ENCODE data around the gene PNMA5.

- TF ChIP-seq CTCF (IDR thresholded peaks at IDR 0.05; ENCODE audit: control extremely low read depth in 1 of 3, insufficient read depth in 1 of 3, low read depth in 1 of 3, low read length in 3 of 3): no peak
- no peak for TF ChIP-seq EZH2 (IDR thresholded peaks at IDR 0.05; ENCODE audit: low read depth, low read length, severe bottlenecking)
- no peak for TF ChIP-seq TEAD4 (IDR thresholded peaks at IDR 0.05; ENCODE audit: low read depth, low read length)
- TF ChIP-seq ZNF274 (IDR thresholded peaks at IDR 0.05; ENCODE audit: borderline replicate concordance, extremely low read depth, low read length): no peak
- no peak for TF ChIP-seq SUZ12 (IDR thresholded peaks at IDR 0.05; ENCODE audit: low read length)
- no peak for TF ChIP-seq POLR2AphosphoS5 (IDR thresholded peaks at IDR 0.05; ENCODE audit: low read depth, low read length)
- no peak for TF ChIP-seq EGR1 (IDR thresholded peaks at IDR 0.05; ENCODE audit: borderline replicate concordance, low read depth, low read length)
- no peak for TF ChIP-seq RAD21 (IDR thresholded peaks at IDR 0.05 in 1 of 2, conservative IDR thresholded peaks at IDR 0.05 in 1 of 2; ENCODE audit: low read depth in 2 of 2, low read length in 2 of 2)
- no peak for TF ChIP-seq HDAC2 (IDR thresholded peaks at IDR 0.05; ENCODE audit: borderline replicate concordance in 1 of 2, low read depth in 2 of 2, low read length in 2 of 2)
- TF ChIP-seq E2F6 (IDR thresholded peaks at IDR 0.05): no peak
- no peak for TF ChIP-seq SP4 (IDR thresholded peaks at IDR 0.05; ENCODE audit: low read length)
These were observed 44.8 kb downstream of the PNMA5 start for GRCh38 chrX:152949114-152949513.
